Measurements from ENCODE around the gene KCNK5.

- TF ChIP-seq, protein P1, sequence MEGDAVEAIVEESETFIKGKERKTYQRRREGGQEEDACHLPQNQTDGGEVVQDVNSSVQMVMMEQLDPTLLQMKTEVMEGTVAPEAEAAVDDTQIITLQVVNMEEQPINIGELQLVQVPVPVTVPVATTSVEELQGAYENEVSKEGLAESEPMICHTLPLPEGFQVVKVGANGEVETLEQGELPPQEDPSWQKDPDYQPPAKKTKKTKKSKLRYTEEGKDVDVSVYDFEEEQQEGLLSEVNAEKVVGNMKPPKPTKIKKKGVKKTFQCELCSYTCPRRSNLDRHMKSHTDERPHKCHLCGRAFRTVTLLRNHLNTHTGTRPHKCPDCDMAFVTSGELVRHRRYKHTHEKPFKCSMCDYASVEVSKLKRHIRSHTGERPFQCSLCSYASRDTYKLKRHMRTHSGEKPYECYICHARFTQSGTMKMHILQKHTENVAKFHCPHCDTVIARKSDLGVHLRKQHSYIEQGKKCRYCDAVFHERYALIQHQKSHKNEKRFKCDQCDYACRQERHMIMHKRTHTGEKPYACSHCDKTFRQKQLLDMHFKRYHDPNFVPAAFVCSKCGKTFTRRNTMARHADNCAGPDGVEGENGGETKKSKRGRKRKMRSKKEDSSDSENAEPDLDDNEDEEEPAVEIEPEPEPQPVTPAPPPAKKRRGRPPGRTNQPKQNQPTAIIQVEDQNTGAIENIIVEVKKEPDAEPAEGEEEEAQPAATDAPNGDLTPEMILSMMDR (IDR thresholded peaks at IDR 0.05), result no peak
- TF ChIP-seq EP300 (IDR thresholded peaks at IDR 0.05), result no peak
- TF ChIP-seq POLR2A (IDR thresholded peaks at IDR 0.05), result no peak
Observed at GRCh38 chr6:39228111-39228971, 934 bp downstream of the KCNK5 start.

Data from tibial nerve (tissue), 4 donors.